C4-2B (cell line): ENCODE data around the gene MARF1.

Experiments
- ZFX ChIP-seq: fragments of 450-650 bp; IDR thresholded peaks from 2 replicates; pipeline ENCODE4 v1.6.1; 2017
- TF ChIP-seq, protein P1 (sequence below): fragments of 450-650 bp; conservative IDR thresholded peaks from 2 replicates; pipeline ENCODE4 v1.5.1; 2017; ENCODE audit warnings: mild to moderate bottlenecking

DNA sequence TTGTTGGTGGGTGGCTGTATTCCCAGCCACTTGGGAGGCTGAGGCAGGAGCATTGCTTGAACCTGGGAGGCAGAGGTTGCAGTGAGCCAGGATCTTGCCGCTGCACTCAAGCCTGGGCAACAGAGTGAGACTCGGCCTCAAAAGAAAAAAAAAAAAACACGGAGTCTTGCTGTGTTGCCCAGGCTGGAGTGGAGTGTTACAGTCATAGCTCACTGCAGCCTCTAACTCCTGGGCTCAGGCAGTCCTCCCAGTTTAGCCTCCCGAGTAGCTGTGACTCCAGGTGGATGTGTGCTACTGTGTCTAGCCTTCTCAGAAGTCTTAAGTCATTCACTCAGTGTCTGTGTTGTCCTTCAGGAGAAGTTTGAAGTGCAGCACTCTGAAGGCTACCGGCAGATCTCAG is 34.5 kb upstream of the MARF1 start:
- TF ChIP-seq, protein P1, sequence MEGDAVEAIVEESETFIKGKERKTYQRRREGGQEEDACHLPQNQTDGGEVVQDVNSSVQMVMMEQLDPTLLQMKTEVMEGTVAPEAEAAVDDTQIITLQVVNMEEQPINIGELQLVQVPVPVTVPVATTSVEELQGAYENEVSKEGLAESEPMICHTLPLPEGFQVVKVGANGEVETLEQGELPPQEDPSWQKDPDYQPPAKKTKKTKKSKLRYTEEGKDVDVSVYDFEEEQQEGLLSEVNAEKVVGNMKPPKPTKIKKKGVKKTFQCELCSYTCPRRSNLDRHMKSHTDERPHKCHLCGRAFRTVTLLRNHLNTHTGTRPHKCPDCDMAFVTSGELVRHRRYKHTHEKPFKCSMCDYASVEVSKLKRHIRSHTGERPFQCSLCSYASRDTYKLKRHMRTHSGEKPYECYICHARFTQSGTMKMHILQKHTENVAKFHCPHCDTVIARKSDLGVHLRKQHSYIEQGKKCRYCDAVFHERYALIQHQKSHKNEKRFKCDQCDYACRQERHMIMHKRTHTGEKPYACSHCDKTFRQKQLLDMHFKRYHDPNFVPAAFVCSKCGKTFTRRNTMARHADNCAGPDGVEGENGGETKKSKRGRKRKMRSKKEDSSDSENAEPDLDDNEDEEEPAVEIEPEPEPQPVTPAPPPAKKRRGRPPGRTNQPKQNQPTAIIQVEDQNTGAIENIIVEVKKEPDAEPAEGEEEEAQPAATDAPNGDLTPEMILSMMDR: no peak
- TF ChIP-seq ZFX: no peak
